ENCODE data around the gene MPC1L. TPM values are rescaled to one million over a fixed set of nuclear protein-coding genes. Genes with fewer than 3 reads are reported as not detected.

Gene MPC1L
- total RNA-seq, 1 experiment from 2014 or later: not detected

GRCh38 chrX:40651620-40652223 lies 28.5 kb downstream of the MPC1L start:
- H3K9me3 Mint-ChIP-seq (ENCODE audit: unreplicated experiment): no peaks in the 10 kb centered on the region
- no TSS peak for BruUV-seq (replicated peaks)
- DNase-seq: peak; percentile 49 to 67
- H3K4me3 Mint-ChIP-seq (ENCODE audit: unreplicated experiment): no peak overlapping the region
- intact Hi-C loops (cut with micrococcal nuclease; ENCODE audit: unreplicated experiment): loop anchor here (1.0 to 10.0 kb wide), 4 partner anchors 143 to 603 kb away; no protein-coding TSS in a partner anchor
- TF ChIP-seq CTCF (IDR thresholded peaks at IDR 0.05; ENCODE audit: insufficient read depth in 1 of 2, low read depth in 1 of 2, low read length in 1 of 2, severe bottlenecking in 1 of 2, unreplicated experiment in 1 of 2): peak; percentile 34 to 51
- H3K27ac Mint-ChIP-seq (ENCODE audit: unreplicated experiment): no peak overlapping the region
- no peak overlapping the region for H3K4me3 ChIP-seq (ENCODE audit: low read depth, low read length)
- POLR2A ChIA-PET: no interaction called here
- no peaks in the 10 kb centered on the region for H3K27me3 ChIP-seq (replicated peaks; ENCODE audit: control insufficient read depth, insufficient read depth, low read length)
- CTCF ChIA-PET: interaction anchor here (0.6 to 1.1 kb wide), 4 partner anchors 71 to 704 kb away, joined by 3 to 6 read pairs (median 4); partner anchors contain the start of gene ATP6AP2
- H3K4me1 Mint-ChIP-seq (ENCODE audit: low read depth, unreplicated experiment): no peaks in the 10 kb centered on the region
- H3K4me1 ChIP-seq: no peaks in the 10 kb centered on the region
- no peaks in the 10 kb centered on the region for H3K9me3 ChIP-seq
- no peaks in the 10 kb centered on the region for H3K36me3 ChIP-seq (ENCODE audit: control insufficient read depth, insufficient read depth, low read length)
- peaks cover 25% of the 10 kb centered on the region for H3K36me3 Mint-ChIP-seq (ENCODE audit: insufficient read depth, unreplicated experiment)
- no peaks in the 10 kb centered on the region for H3K27me3 Mint-ChIP-seq (ENCODE audit: insufficient read depth, unreplicated experiment)

GRCh38 chrX:40652664-40653063 lies 29.4 kb downstream of the MPC1L start:
- intact Hi-C loops (cut with micrococcal nuclease; ENCODE audit: unreplicated experiment): loop anchor here (10.0 kb wide), 2 partner anchors 472 to 602 kb away; no protein-coding TSS in a partner anchor
- Mint-ChIP-seq H3K4me1 (ENCODE audit: low read depth, unreplicated experiment) (no peaks in the 10 kb centered on the region), H3K36me3 (ENCODE audit: insufficient read depth, unreplicated experiment) (peaks cover 20% of the 10 kb centered on the region), H3K4me3 (ENCODE audit: unreplicated experiment) (no peak overlapping the region), H3K9me3 (ENCODE audit: unreplicated experiment) (no peaks in the 10 kb centered on the region), H3K27ac (ENCODE audit: unreplicated experiment) (no peak overlapping the region), H3K27me3 (ENCODE audit: insufficient read depth, unreplicated experiment) (no peaks in the 10 kb centered on the region)
- Histone ChIP-seq H3K4me3 (ENCODE audit: low read depth, low read length) (no peak overlapping the region), H3K36me3 (ENCODE audit: control insufficient read depth, insufficient read depth, low read length) (no peaks in the 10 kb centered on the region), H3K9me3 (no peaks in the 10 kb centered on the region), H3K4me1 (no peaks in the 10 kb centered on the region), H3K27me3 (replicated peaks; ENCODE audit: control insufficient read depth, insufficient read depth, low read length) (no peaks in the 10 kb centered on the region)
- BruUV-seq (replicated peaks): no TSS peak
- POLR2A ChIA-PET: no interaction called here
- TF ChIP-seq CTCF (IDR thresholded peaks at IDR 0.05; ENCODE audit: insufficient read depth in 1 of 2, low read depth in 1 of 2, low read length in 1 of 2, severe bottlenecking in 1 of 2, unreplicated experiment in 1 of 2): no peak
- CTCF ChIA-PET: no interaction called here
- DNase-seq: no peak

GRCh38 chrX:40653535-40653934 lies 30.3 kb downstream of the MPC1L start:
- Mint-ChIP-seq H3K27ac (ENCODE audit: unreplicated experiment) (no peak overlapping the region), H3K4me3 (ENCODE audit: unreplicated experiment) (no peak overlapping the region), H3K27me3 (ENCODE audit: insufficient read depth, unreplicated experiment) (no peaks in the 10 kb centered on the region), H3K36me3 (ENCODE audit: insufficient read depth, unreplicated experiment) (peaks cover 20% of the 10 kb centered on the region), H3K9me3 (ENCODE audit: unreplicated experiment) (no peaks in the 10 kb centered on the region), H3K4me1 (ENCODE audit: low read depth, unreplicated experiment) (no peaks in the 10 kb centered on the region)
- CTCF ChIA-PET: no interaction called here
- Histone ChIP-seq H3K4me3 (ENCODE audit: low read depth, low read length) (no peak overlapping the region), H3K4me1 (no peaks in the 10 kb centered on the region), H3K36me3 (ENCODE audit: control insufficient read depth, insufficient read depth, low read length) (no peaks in the 10 kb centered on the region), H3K27me3 (replicated peaks; ENCODE audit: control insufficient read depth, insufficient read depth, low read length) (no peaks in the 10 kb centered on the region), H3K9me3 (no peaks in the 10 kb centered on the region)
- intact Hi-C loops (cut with micrococcal nuclease; ENCODE audit: unreplicated experiment): loop anchor here (10.0 kb wide), 2 partner anchors 471 to 601 kb away; no protein-coding TSS in a partner anchor
- DNase-seq: no peak
- no peak for TF ChIP-seq CTCF (IDR thresholded peaks at IDR 0.05; ENCODE audit: insufficient read depth in 1 of 2, low read depth in 1 of 2, low read length in 1 of 2, severe bottlenecking in 1 of 2, unreplicated experiment in 1 of 2)
- BruUV-seq (replicated peaks): no TSS peak
- POLR2A ChIA-PET: no interaction called here

Data from Caco-2 (cell line).